Neural cell (in vitro differentiated cells): ENCODE data around the gene PRND.

Experiments
- EP300 ChIP-seq: fragments of 450-650 bp; conservative IDR thresholded peaks from 2 replicates; pipeline ENCODE4 v1.6.1; 2014; ENCODE audit warnings: antibody characterized with exemption, mild to moderate bottlenecking, moderate library complexity; ENCODE audit not compliant: poor library complexity, severe bottlenecking
- EZH2 ChIP-seq: fragments of 200-600, 300-800 bp; shearing (Covaris generic), sonication (generic); IDR thresholded peaks from 2 replicates; pipeline ENCODE4 v1.6.1; 2014; ENCODE audit warnings: antibody characterized with exemption, low read length, borderline replicate concordance, mild to moderate bottlenecking; ENCODE audit not compliant: insufficient read depth, poor library complexity, severe bottlenecking
- MXI1 ChIP-seq: fragments of 450-650 bp; conservative IDR thresholded peaks from 2 replicates; pipeline ENCODE4 v1.6.1; 2014; ENCODE audit warnings: antibody characterized with exemption, mild to moderate bottlenecking; ENCODE audit not compliant: poor library complexity, severe bottlenecking
- POLR2AphosphoS5 ChIP-seq: IDR thresholded peaks from 2 replicates; pipeline ENCODE4 v1.6.1; 2012
- RAD21 ChIP-seq: fragments of 450-650 bp; conservative IDR thresholded peaks from 2 replicates; pipeline ENCODE4 v1.6.1; 2014; ENCODE audit warnings: antibody characterized with exemption, mild to moderate bottlenecking, moderate library complexity
- SMC3 ChIP-seq: fragments of 450-650 bp; conservative IDR thresholded peaks from 2 replicates; pipeline ENCODE4 v1.6.1; 2014; ENCODE audit warnings: antibody characterized with exemption, mild to moderate bottlenecking, moderate library complexity; ENCODE audit not compliant: poor library complexity
- TAF1 ChIP-seq: IDR thresholded peaks from 2 replicates; pipeline ENCODE4 v1.6.1; 2012; ENCODE audit warnings: low read depth
- TF ChIP-seq, protein P1 (sequence below): fragments of 450-650 bp; IDR thresholded peaks from 2 replicates; pipeline ENCODE4 v1.5.1; 2014; ENCODE audit warnings: antibody characterized with exemption, mild to moderate bottlenecking, moderate library complexity; ENCODE audit not compliant: poor library complexity, severe bottlenecking
- TF ChIP-seq, protein P2 (sequence below): IDR thresholded peaks from 2 replicates; pipeline ENCODE4 v1.6.1; 2012; ENCODE audit warnings: borderline replicate concordance

DNA sequence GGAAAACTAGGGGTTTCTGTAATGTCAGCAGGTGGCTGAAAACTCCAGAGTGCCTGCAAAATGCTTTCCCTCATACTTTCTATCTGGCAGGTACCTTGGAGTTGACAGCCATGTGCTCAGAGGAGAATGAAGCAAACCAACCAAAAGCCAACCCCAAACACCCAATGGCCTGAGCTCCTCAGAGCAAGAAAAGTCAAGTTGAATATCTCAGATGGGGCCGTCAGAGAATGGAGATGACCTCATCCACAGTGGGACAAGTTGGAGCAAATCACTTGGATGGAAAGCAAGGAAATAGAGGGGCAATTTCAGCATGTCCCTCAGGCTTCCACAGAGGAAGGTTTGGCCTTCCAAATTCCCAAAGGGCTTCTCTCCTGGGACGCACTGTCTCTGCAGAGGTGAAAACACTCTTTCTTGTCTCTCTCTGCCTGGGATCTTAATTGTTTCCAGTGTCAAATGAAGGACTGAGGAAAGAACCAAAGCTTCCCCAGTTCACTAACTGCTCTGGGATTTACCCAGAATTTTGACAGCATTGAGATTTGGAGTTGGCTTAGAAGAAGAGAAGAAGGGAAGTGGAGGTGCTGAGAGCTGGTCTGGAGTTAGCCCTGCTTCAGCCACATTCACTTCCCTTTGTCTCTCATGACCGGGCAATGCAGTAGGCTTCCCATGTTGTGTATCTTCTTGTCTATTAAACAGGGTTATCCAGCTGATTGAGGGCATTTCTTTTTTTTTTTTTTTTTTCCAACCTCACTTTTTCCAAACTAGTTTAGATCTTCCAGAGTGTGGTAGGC lies 42.2 kb downstream of the PRND start:
- TF ChIP-seq, protein P1, sequence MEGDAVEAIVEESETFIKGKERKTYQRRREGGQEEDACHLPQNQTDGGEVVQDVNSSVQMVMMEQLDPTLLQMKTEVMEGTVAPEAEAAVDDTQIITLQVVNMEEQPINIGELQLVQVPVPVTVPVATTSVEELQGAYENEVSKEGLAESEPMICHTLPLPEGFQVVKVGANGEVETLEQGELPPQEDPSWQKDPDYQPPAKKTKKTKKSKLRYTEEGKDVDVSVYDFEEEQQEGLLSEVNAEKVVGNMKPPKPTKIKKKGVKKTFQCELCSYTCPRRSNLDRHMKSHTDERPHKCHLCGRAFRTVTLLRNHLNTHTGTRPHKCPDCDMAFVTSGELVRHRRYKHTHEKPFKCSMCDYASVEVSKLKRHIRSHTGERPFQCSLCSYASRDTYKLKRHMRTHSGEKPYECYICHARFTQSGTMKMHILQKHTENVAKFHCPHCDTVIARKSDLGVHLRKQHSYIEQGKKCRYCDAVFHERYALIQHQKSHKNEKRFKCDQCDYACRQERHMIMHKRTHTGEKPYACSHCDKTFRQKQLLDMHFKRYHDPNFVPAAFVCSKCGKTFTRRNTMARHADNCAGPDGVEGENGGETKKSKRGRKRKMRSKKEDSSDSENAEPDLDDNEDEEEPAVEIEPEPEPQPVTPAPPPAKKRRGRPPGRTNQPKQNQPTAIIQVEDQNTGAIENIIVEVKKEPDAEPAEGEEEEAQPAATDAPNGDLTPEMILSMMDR: no peak
- TF ChIP-seq EZH2: no peak
- no peak for TF ChIP-seq POLR2AphosphoS5
- TF ChIP-seq EP300: no peak
- TF ChIP-seq, protein P2, sequence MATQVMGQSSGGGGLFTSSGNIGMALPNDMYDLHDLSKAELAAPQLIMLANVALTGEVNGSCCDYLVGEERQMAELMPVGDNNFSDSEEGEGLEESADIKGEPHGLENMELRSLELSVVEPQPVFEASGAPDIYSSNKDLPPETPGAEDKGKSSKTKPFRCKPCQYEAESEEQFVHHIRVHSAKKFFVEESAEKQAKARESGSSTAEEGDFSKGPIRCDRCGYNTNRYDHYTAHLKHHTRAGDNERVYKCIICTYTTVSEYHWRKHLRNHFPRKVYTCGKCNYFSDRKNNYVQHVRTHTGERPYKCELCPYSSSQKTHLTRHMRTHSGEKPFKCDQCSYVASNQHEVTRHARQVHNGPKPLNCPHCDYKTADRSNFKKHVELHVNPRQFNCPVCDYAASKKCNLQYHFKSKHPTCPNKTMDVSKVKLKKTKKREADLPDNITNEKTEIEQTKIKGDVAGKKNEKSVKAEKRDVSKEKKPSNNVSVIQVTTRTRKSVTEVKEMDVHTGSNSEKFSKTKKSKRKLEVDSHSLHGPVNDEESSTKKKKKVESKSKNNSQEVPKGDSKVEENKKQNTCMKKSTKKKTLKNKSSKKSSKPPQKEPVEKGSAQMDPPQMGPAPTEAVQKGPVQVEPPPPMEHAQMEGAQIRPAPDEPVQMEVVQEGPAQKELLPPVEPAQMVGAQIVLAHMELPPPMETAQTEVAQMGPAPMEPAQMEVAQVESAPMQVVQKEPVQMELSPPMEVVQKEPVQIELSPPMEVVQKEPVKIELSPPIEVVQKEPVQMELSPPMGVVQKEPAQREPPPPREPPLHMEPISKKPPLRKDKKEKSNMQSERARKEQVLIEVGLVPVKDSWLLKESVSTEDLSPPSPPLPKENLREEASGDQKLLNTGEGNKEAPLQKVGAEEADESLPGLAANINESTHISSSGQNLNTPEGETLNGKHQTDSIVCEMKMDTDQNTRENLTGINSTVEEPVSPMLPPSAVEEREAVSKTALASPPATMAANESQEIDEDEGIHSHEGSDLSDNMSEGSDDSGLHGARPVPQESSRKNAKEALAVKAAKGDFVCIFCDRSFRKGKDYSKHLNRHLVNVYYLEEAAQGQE: no peak
- no peak for TF ChIP-seq SMC3
- no peak for TF ChIP-seq RAD21
- TF ChIP-seq MXI1: no peak
- no peak for TF ChIP-seq TAF1
